CD14-positive monocyte (primary cell): ENCODE measurements around the gene SF3B3. TPM values are rescaled to one million over a fixed set of nuclear protein-coding genes. Genes with fewer than 3 reads are reported as not detected.

Experiments used
- polyA plus RNA-seq, 3 donors: library from polyadenylated mRNA; depleted of rRNA in 1 of 3; unstranded in 2 of 3; stranded (reverse) in 1 of 3; fragments of 300-500 nt in 2 of 3; fragments of >200 nt in 1 of 3; fragmentation: Illumina TruSeq in 2 of 3; gene quantifications; 1 replicate in 2 of 3; 2 replicates in 1 of 3; pipeline ENCODE4 v1.2.3, GENCODE V29; 2012 to 2021
- small RNA-seq: library from RNA; depleted of rRNA; stranded (forward); fragments of <200 nt; gene quantifications from one replicate; pipeline ENCODE3, GENCODE V24; 2012; ENCODE audit warnings: low read depth; ENCODE audit not compliant: insufficient read length

The SF3B3 gene
- polyA plus RNA-seq, 3 donors: 34.2 to 52.3 (median 42.1) TPM

Small RNA genes lying within 50 kb of the gene (small RNA-seq; reads per million reads assigned to genes)
- gene SNORD111: 5.7 reads per million, percentile 55 among the genes with 10 or more reads in this experiment
- 769 reads per million, percentile 99 among the genes with 10 or more reads in this experiment for gene SNORD111B

Other genes with a start within 250 kb of the SF3B3 start
- 10 to 100 TPM; 13.9 to 16.6 (median 16.3) TPM for gene AARS1, start 234.3 kb upstream of the SF3B3 start, polyA plus RNA-seq
- 10 to 100 TPM; 29.2 to 33.0 (median 31.9) TPM for gene DDX19B, start 224.6 kb upstream of the SF3B3 start, polyA plus RNA-seq
- 10 to 100 TPM; 18.4 to 25.3 (median 21.5) TPM for gene DDX19A, start 176.9 kb upstream of the SF3B3 start, polyA plus RNA-seq
- 10 to 100 TPM; 13.5 to 20.0 (median 18.4) TPM for gene ST3GAL2, start 84.7 kb upstream of the SF3B3 start, polyA plus RNA-seq
- 10 to 100 TPM in 1 of 3 donors, 1 to 10 TPM in 2; 4.2 to 19.0 (median 6.4) TPM for gene FCSK, start 69.2 kb upstream of the SF3B3 start, polyA plus RNA-seq
- gene COG4, start 262 bp upstream of the SF3B3 start, polyA plus RNA-seq: 10 to 100 TPM; 37.6 to 40.6 (median 40.1) TPM
- not detected for gene IL34, start 122.7 kb downstream of the SF3B3 start, polyA plus RNA-seq
- 1 to 10 TPM in 1 of 3 donors, not detected in 2; 1.5 TPM for gene MTSS2, start 162.2 kb downstream of the SF3B3 start, polyA plus RNA-seq